Left lung (tissue), 10 donors: ENCODE measurements around the gene IL17REL. TPM values are rescaled to one million over a fixed set of nuclear protein-coding genes. Genes with fewer than 3 reads are reported as not detected.
A peak's percentile ranks its signal among the peaks of the same experiment; 100 is the strongest.

Experiments
- ATAC-seq: fragments of 200-7000 bp; cut with Tn5 transposase; one replicate; pipeline ENCODE4 v1.9.1; 2020; ENCODE audit warnings: moderate library complexity
- DNase-seq, 4 donors: peaks; one replicate each; pipeline ENCODE4 v3.0.0-alpha.2; 2013 to 2020
- H3K27ac ChIP-seq, 2 donors: fragments of 200-600 bp; sonication (generic) in 1 of 2; one replicate each; pipeline versions ENCODE4 v1.5.0 to v1.8.0; 2020 to 2021
- H3K27me3 ChIP-seq, 2 donors: fragments of 200-600 bp; sonication (generic) in 1 of 2; one replicate each; pipeline versions ENCODE4 v1.5.0 to v1.8.0; 2020 to 2021
- H3K36me3 ChIP-seq, 2 donors: fragments of 200-600 bp; sonication (generic) in 1 of 2; one replicate each; pipeline versions ENCODE4 v1.5.0 to v1.8.0; 2020 to 2021
- H3K4me1 ChIP-seq, 2 donors: fragments of 200-600 bp; one replicate each; pipeline ENCODE4 v1.8.0; 2021
- H3K4me3 ChIP-seq, 2 donors: fragments of 200-600 bp; sonication (generic) in 1 of 2; one replicate each; pipeline versions ENCODE4 v1.5.0 to v1.8.0; 2020 to 2021; ENCODE audit warnings: mild to moderate bottlenecking in 1 of 2
- H3K9me3 ChIP-seq, 2 donors: fragments of 200-600 bp; sonication (generic) in 1 of 2; one replicate each; pipeline versions ENCODE4 v1.5.0 to v1.8.0; 2020 to 2021
- CTCF ChIP-seq, 2 donors: fragments of 200-600 bp; sonication (generic) in 1 of 2; IDR thresholded peaks; one replicate each; pipeline versions ENCODE4 v1.5.0 to v1.8.0; 2021; ENCODE audit warnings: antibody characterized with exemption in 2 of 2
- intact Hi-C, 2 donors: fragments of 100-400 bp; cut with DNase I; formaldehyde crosslinking; loops; one replicate each; pipeline versions ENCODE4 v1.11.2 to v1.14.2; 2022
- polyA plus RNA-seq, 6 donors: library from polyadenylated mRNA; unstranded; fragments of 120-200 nt; gene quantifications; one replicate each; pipeline ENCODE4 v1.2.1, GENCODE V29; 2013; ENCODE audit not compliant: insufficient read length in 6 of 6
- total RNA-seq, 2 donors: library from RNA; stranded (reverse); fragmentation: NEBNext Ultra II Directional; extraction: Animal tissue kit (Norgen Biotek cat#: 25700); gene quantifications; one replicate each; pipeline ENCODE4 v1.2.1, GENCODE V29; 2021
- donor health status: DM: no; HTN: yes; CAD: no.
- donor health status: DM: no; HTN: no; CAD: no.

Gene IL17REL
- total and polyA plus RNA-seq, 8 donors, result 0.06 to 0.17 (median 0.07) TPM; not detected in 3

- intact Hi-C loops, result no loop called here
Observed at GRCh38 chr22:49958366-49958921, 54.1 kb downstream of the IL17REL start.

GRCh38 chr22:49957826-49958365 lies 54.7 kb downstream of the IL17REL start:
- Histone ChIP-seq H3K4me1 (peaks cover 28 to 64% of the 10 kb centered on the region in 2 donors), H3K27me3 (no peaks in the 10 kb centered on the region), H3K36me3 (peaks cover 0 to 15% of the 10 kb centered on the region in 2 donors), H3K27ac (peak overlapping the region in 1 of 2 donors; percentile 97), H3K9me3 (no peaks in the 10 kb centered on the region), H3K4me3 (no peak overlapping the region)
- no peak for TF ChIP-seq CTCF (IDR thresholded peaks at IDR 0.05)
- intact Hi-C loops, result no loop called here
- peak in 2 of 4 donors; percentile 29 to 63 for DNase-seq
- ATAC-seq, result no peak

More at GRCh38 chr22:49958366-49958921, 54.1 kb downstream of the IL17REL start:
- H3K36me3 ChIP-seq, result peaks cover 0 to 21% of the 10 kb centered on the region in 2 donors
- no peaks in the 10 kb centered on the region for H3K27me3 ChIP-seq
- TF ChIP-seq CTCF (IDR thresholded peaks at IDR 0.05), result no peak
- no peaks in the 10 kb centered on the region for H3K9me3 ChIP-seq
- peaks cover 30 to 64% of the 10 kb centered on the region in 2 donors for H3K4me1 ChIP-seq
- ATAC-seq (no peak), DNase-seq (peak in 2 of 4 donors; percentile 33 to 70)
- peak overlapping the region in 1 of 2 donors; percentile 97 for H3K27ac ChIP-seq
- H3K4me3 ChIP-seq, result no peak overlapping the region

DNA sequence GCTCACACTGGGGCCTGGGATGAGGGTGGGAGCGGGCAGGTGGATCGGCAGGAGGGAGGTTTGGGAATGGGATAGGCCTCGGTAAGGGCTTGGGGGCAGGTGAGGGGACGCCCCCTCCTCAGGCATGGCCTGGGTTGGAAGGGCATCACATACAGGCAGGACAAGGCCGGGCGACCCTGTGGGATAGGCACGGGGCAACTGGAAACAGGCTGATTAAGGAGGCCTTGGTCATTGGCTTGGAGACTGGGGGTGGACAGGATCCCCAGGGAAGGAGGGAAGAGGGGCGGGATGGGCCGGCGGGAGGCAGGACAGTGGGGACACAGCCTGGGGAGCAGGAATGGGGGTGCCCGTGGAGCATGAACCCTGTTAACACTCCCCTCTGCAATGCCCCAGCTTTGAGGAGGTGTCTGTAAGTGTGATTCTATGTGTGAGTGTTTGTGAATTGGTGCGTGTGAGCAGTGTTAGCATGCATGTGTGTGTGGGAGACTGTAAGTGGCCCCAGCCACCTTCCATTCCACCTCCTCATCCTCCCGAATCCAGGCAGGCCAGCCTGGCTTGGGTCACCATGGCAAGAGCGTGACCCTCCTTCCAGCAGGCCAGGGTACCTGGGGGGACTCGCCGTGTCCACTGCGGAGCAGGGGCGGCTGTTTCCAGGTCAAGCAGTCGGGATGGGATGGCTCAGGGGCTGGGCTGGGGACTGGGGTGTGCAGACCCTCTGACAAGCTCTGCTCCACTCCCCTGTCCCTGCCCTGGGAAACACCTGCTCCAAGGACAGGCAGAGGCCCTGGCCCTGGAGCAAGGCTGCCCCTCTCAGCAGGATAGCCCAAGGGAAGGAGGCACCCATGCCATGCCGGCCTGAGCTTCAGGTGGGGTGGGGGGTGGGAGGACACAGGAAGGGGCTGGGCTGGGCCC lies 55.4 kb downstream of the IL17REL start:
- Histone ChIP-seq H3K4me1 (peaks cover 31 to 65% of the 10 kb centered on the region in 2 donors), H3K36me3 (peaks cover 0 to 9% of the 10 kb centered on the region in 2 donors), H3K27ac (no peak overlapping the region), H3K4me3 (no peak overlapping the region), H3K9me3 (no peaks in the 10 kb centered on the region), H3K27me3 (no peaks in the 10 kb centered on the region)
- no peak for TF ChIP-seq CTCF (IDR thresholded peaks at IDR 0.05)
- intact Hi-C loops, result no loop called here
- ATAC-seq, result no peak
- DNase-seq, result peak in 2 of 4 donors; percentile 26 to 69

- no peak for TF ChIP-seq CTCF (IDR thresholded peaks at IDR 0.05)
- ATAC-seq (no peak), DNase-seq (peak in 2 of 4 donors; percentile 44 to 75)
- H3K27ac ChIP-seq, result no peak overlapping the region
- no peak overlapping the region for H3K4me3 ChIP-seq
- H3K9me3 ChIP-seq, result no peaks in the 10 kb centered on the region
- no peaks in the 10 kb centered on the region for H3K27me3 ChIP-seq
- peaks cover 37 to 73% of the 10 kb centered on the region in 2 donors for H3K4me1 ChIP-seq
- H3K36me3 ChIP-seq, result peaks cover 0 to 2% of the 10 kb centered on the region in 2 donors
- intact Hi-C loops, result no loop called here
Observed at GRCh38 chr22:49956418-49956770, 56.2 kb downstream of the IL17REL start.
